Lung (tissue), 12 donors: ENCODE measurements around the gene CARTPT. TPM values are rescaled to one million over a fixed set of nuclear protein-coding genes. Genes with fewer than 3 reads are reported as not detected.
A peak's percentile ranks its signal among the peaks of the same experiment; 100 is the strongest.

Experiments
- ATAC-seq: fragments of 200-7000 bp; cut with Tn5 transposase; one replicate; pipeline ENCODE4 v1.9.1; 2020; ENCODE audit warnings: moderate number of reproducible peaks; ENCODE audit not compliant: insufficient read depth, low FRiP score
- DNase-seq, 3 donors: peaks; one replicate each; pipeline ENCODE4 v3.0.0-alpha.2; 2013 to 2017
- H3K27ac ChIP-seq, 2 donors: one replicate each; pipeline ENCODE4 v1.5.1; 2013; ENCODE audit warnings: mild to moderate bottlenecking in 2 of 2, moderate library complexity in 2 of 2, control low read depth in 1 of 2, inconsistent platforms in 1 of 2, low read depth in 1 of 2, low read length in 1 of 2
- H3K27me3 ChIP-seq, 3 donors: one replicate each; pipeline ENCODE4 v1.5.1; 2013; ENCODE audit warnings: low read length in 2 of 3; ENCODE audit not compliant: control insufficient read depth in 3 of 3, insufficient read depth in 3 of 3
- H3K36me3 ChIP-seq, 4 donors: one replicate each; pipeline ENCODE4 v1.5.1; 2013; ENCODE audit warnings: low read length in 4 of 4, mild to moderate bottlenecking in 1 of 4, moderate library complexity in 1 of 4; ENCODE audit not compliant: control insufficient read depth in 4 of 4, insufficient read depth in 4 of 4
- H3K4me1 ChIP-seq, 5 donors: one replicate each; pipeline ENCODE4 v1.5.1; 2013; ENCODE audit warnings: low read length in 5 of 5, mild to moderate bottlenecking in 2 of 5, moderate library complexity in 1 of 5; ENCODE audit not compliant: control insufficient read depth in 5 of 5, insufficient read depth in 5 of 5
- H3K4me3 ChIP-seq: one replicate; pipeline ENCODE4 v1.5.1; 2013; ENCODE audit warnings: mild to moderate bottlenecking, control low read depth, moderate library complexity
- H3K9ac ChIP-seq, 2 donors: one replicate each; pipeline ENCODE4 v1.5.1; 2013; ENCODE audit warnings: low read length in 2 of 2, control low read depth in 1 of 2; ENCODE audit not compliant: insufficient read depth in 1 of 2
- H3K9me3 ChIP-seq, 4 donors: one replicate each; pipeline ENCODE4 v1.5.1; 2013; ENCODE audit warnings: low read length in 3 of 4, mild to moderate bottlenecking in 1 of 4, moderate library complexity in 1 of 4; ENCODE audit not compliant: control insufficient read depth in 4 of 4, insufficient read depth in 3 of 4
- CTCF ChIP-seq: IDR thresholded peaks from 2 replicates; pipeline ENCODE4 v1.5.1; 2012; ENCODE audit warnings: mild to moderate bottlenecking; ENCODE audit errors: control extremely low read depth, extremely low read depth
- WGBS, 2 donors: extraction: QIAGEN DNeasy Blood & Tissue Kit; methylation state at CpG; one replicate each; pipeline ENCODE4 v1.1.7; 2013; 5-methylcytosine and 5-hydroxymethylcytosine counted together
- polyA plus RNA-seq, 2 donors: library from polyadenylated mRNA; stranded (reverse); fragments of 200-250 nt; gene quantifications; one replicate each; pipeline ENCODE4 v1.2.1, GENCODE V29; 2013
- total RNA-seq, 2 donors: library from RNA; depleted of rRNA in 1 of 2; stranded (reverse); fragments of >200 nt in 1 of 2; gene quantifications; one replicate each; pipeline ENCODE4 v1.2.1, GENCODE V29; 2014 to 2021
- donor health status: control.
- donor health status: control.
- donor health status: Bipolar disorder and iron deficiency.
- donor health status: healthy.
- donor health status: DM: yes; HTN: yes; CAD: no.

CARTPT gene
- total and polyA plus RNA-seq, 4 donors: not detected

- no peak for ATAC-seq
- Histone ChIP-seq H3K9ac (no peak overlapping the region), H3K27me3 (no peaks in the 10 kb centered on the region), H3K27ac (no peak overlapping the region), H3K4me3 (no peak overlapping the region), H3K9me3 (no peaks in the 10 kb centered on the region), H3K36me3 (no peaks in the 10 kb centered on the region), H3K4me1 (peaks cover 3 to 19% (median 5%) of the 10 kb centered on the region in 5 donors)
- DNase-seq: peak; percentile 35 to 81 (median 65)
- no peak for TF ChIP-seq CTCF
- WGBS, 2 donors: 56 to 72% methylated on average over 6 of the region's 6 CpGs
Observed at GRCh38 chr5:71743155-71743554, 24.1 kb downstream of the CARTPT start.

GRCh38 chr5:71744009-71744790 is 25.1 kb downstream of the CARTPT start:
- DNase-seq: peak in 2 of 3 donors; percentile 3 to 19
- no peak for ATAC-seq
- H3K4me1 ChIP-seq: peaks cover 3 to 19% (median 5%) of the 10 kb centered on the region in 5 donors
- no peaks in the 10 kb centered on the region for H3K36me3 ChIP-seq
- TF ChIP-seq CTCF: no peak
- WGBS, 2 donors: 48 to 60% methylated on average over 7 of the region's 7 CpGs
- no peak overlapping the region for H3K4me3 ChIP-seq
- H3K27ac ChIP-seq: no peak overlapping the region
- no peak overlapping the region for H3K9ac ChIP-seq
- no peaks in the 10 kb centered on the region for H3K9me3 ChIP-seq
- H3K27me3 ChIP-seq: no peaks in the 10 kb centered on the region

GRCh38 chr5:71747182-71747581 is 28.1 kb downstream of the CARTPT start:
- Histone ChIP-seq H3K36me3 (no peaks in the 10 kb centered on the region), H3K4me3 (no peak overlapping the region), H3K9ac (no peak overlapping the region), H3K27me3 (no peaks in the 10 kb centered on the region), H3K27ac (no peak overlapping the region), H3K4me1 (peaks cover 3 to 19% (median 5%) of the 10 kb centered on the region in 5 donors), H3K9me3 (no peaks in the 10 kb centered on the region)
- no peak for TF ChIP-seq CTCF
- no peak for DNase-seq
- 96 to 97% methylated on average over 3 of the region's 3 CpGs for WGBS, 2 donors
- ATAC-seq: no peak

GRCh38 chr5:71748360-71748759 is 29.3 kb downstream of the CARTPT start:
- H3K27ac ChIP-seq: no peak overlapping the region
- 71 to 77% methylated on average over 11 of the region's 11 CpGs for WGBS, 2 donors
- no peaks in the 10 kb centered on the region for H3K27me3 ChIP-seq
- peaks cover 0 to 13% (median 5%) of the 10 kb centered on the region in 5 donors for H3K4me1 ChIP-seq
- no peak overlapping the region for H3K4me3 ChIP-seq
- no peaks in the 10 kb centered on the region for H3K36me3 ChIP-seq
- no peak for TF ChIP-seq CTCF
- no peak for ATAC-seq
- no peak for DNase-seq
- no peak overlapping the region for H3K9ac ChIP-seq
- H3K9me3 ChIP-seq: no peaks in the 10 kb centered on the region
